Stomach (tissue), 4 donors: Measurements from ENCODE around the gene SLC3A2.

ENCODE experiments used
- CTCF ChIP-seq, 7 experiments: fragments of 450-650 bp in 4 of 7; fragments of 200-600 bp in 3 of 7; sonication (generic) in 3 of 7; IDR thresholded peaks; one replicate each; pipeline ENCODE4 v1.5.1; 2016 to 2019; ENCODE audit warnings: antibody characterized with exemption in 7 of 7, control low read depth in 2 of 7, mild to moderate bottlenecking in 1 of 7
- EP300 ChIP-seq: sonication (generic); formaldehyde crosslinking; IDR thresholded peaks from one replicate; pipeline ENCODE4 v1.6.1; 2017; ENCODE audit warnings: antibody characterized with exemption
- POLR2A ChIP-seq, 4 donors: fragments of 450-650 bp; IDR thresholded peaks; one replicate each; pipeline ENCODE4 v1.6.1; 2016; ENCODE audit warnings: antibody characterized with exemption in 4 of 4, control low read depth in 2 of 4, mild to moderate bottlenecking in 1 of 4, moderate library complexity in 1 of 4
- POLR2AphosphoS5 ChIP-seq, 3 donors: sonication (generic); formaldehyde crosslinking; IDR thresholded peaks; one replicate each; pipeline ENCODE4 v1.6.1; 2016; ENCODE audit warnings: antibody characterized with exemption in 3 of 3

DNA sequence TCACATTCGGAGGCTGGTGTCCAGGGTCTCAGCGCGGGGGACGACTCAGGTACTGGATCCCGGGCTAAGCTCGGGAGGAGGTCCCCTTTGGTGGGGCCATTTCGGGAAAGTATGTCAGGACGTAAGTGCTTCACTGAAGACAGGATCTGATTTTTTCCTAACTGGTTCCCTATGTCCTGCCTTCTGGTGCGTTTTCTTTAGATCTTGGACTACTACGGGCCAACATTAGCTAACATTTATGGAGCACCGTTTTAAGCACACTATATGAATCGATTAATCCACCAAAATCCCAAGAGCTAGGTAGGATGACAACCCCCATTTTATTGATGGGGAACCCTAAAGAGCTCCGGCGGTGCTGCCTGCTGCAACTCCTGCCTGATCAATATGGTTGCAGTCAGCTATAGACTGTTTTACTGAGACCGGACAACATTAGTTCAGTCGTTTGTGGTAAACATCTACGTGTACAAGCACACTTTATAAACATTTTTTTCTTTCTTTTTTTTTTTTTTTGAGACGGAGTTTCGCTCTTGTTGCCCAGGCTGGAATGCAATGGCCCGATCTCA, 24.3 kb upstream of the SLC3A2 start:
- TF ChIP-seq CTCF (IDR thresholded peaks at IDR 0.05) (no peak), POLR2AphosphoS5 (IDR thresholded peaks at IDR 0.05) (no peak), POLR2A (IDR thresholded peaks at IDR 0.05) (no peak), EP300 (no peak)
